GM12872 (cell line): ENCODE data around the gene LRRD1.

ENCODE experiments used
- TF ChIP-seq, protein P1 (sequence below): IDR thresholded peaks from 3 replicates; pipeline ENCODE4 v1.5.1; 2011; ENCODE audit warnings: low read depth, mild to moderate bottlenecking, low read length, moderate library complexity; ENCODE audit not compliant: insufficient read depth

The LRRD1 gene

DNA sequence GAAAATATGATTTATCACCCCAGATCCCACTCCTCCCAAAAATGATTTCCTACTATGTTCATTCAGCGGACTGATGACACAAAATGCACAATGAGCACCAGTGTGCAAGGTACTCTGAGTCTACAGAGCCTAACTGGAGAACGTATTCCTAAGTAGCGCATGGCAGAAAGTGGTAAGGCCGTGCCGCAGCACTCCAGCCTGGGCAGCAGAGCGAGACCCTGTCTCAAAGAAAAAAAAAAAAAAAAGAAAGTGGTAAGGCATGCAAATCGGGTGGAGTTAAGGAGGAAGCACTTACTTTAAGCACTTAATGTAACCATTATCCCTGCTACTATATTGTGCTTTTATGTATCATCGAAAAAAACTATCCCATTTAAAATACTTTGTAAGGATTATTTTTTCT, 70.1 kb downstream of the LRRD1 start:
- TF ChIP-seq, protein P1, sequence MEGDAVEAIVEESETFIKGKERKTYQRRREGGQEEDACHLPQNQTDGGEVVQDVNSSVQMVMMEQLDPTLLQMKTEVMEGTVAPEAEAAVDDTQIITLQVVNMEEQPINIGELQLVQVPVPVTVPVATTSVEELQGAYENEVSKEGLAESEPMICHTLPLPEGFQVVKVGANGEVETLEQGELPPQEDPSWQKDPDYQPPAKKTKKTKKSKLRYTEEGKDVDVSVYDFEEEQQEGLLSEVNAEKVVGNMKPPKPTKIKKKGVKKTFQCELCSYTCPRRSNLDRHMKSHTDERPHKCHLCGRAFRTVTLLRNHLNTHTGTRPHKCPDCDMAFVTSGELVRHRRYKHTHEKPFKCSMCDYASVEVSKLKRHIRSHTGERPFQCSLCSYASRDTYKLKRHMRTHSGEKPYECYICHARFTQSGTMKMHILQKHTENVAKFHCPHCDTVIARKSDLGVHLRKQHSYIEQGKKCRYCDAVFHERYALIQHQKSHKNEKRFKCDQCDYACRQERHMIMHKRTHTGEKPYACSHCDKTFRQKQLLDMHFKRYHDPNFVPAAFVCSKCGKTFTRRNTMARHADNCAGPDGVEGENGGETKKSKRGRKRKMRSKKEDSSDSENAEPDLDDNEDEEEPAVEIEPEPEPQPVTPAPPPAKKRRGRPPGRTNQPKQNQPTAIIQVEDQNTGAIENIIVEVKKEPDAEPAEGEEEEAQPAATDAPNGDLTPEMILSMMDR, result no peak

DNA sequence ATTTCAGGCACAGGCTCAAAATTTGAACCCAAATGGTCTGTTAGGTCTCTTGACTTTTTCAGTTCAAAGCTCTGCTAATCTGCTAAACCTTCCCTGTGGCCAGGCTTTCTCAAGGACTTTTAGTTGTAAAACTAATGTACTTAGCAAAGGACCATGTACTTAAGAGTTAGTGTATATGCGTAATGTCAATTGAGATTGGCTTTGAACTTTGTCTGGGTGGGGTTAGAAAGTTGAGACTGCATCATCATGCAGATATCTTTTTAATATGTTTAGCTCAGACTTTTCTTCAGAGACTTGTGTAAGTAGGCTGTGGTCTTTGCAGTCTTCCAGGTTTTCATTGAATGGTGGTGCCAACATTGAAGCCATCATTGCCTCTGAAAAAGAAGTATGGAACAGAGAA, 78.4 kb downstream of the LRRD1 start:
- TF ChIP-seq, protein P1, result no peak

DNA sequence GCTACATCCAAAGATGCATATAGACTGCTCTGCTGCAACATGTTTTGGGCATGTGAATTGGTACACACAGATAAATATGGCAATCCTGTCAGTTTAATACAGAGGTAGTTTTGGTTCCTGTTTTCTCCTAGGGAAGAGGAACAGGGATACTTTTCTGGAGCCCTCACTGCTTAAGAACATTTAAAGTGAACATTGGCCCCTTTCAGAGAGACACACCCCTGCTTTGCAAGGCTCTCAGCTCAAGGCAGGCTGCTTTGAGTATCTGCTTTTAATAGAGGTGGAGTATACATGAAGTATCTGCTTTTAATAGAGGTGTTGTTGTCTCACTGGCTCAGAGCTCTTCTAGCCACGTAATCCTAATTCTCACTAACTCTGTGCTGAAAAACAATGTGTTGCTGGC, 83.6 kb downstream of the LRRD1 start:
- TF ChIP-seq, protein P1, result no peak
